22Rv1 (cell line): ENCODE results near the gene OSBPL2.

Source experiments
- H3K27ac ChIP-seq: fragments of 450-650 bp; 2 replicates; pipeline ENCODE4 v1.5.1; 2017
- ZFX ChIP-seq: fragments of 450-650 bp; IDR thresholded peaks from 2 replicates; pipeline ENCODE4 v1.6.1; 2017; ENCODE audit warnings: antibody characterized with exemption, borderline replicate concordance
- TF ChIP-seq, protein P1 (sequence below): fragments of 450-650 bp; IDR thresholded peaks from 2 replicates; pipeline ENCODE4 v1.5.1; 2017; ENCODE audit warnings: mild to moderate bottlenecking

Gene OSBPL2

DNA sequence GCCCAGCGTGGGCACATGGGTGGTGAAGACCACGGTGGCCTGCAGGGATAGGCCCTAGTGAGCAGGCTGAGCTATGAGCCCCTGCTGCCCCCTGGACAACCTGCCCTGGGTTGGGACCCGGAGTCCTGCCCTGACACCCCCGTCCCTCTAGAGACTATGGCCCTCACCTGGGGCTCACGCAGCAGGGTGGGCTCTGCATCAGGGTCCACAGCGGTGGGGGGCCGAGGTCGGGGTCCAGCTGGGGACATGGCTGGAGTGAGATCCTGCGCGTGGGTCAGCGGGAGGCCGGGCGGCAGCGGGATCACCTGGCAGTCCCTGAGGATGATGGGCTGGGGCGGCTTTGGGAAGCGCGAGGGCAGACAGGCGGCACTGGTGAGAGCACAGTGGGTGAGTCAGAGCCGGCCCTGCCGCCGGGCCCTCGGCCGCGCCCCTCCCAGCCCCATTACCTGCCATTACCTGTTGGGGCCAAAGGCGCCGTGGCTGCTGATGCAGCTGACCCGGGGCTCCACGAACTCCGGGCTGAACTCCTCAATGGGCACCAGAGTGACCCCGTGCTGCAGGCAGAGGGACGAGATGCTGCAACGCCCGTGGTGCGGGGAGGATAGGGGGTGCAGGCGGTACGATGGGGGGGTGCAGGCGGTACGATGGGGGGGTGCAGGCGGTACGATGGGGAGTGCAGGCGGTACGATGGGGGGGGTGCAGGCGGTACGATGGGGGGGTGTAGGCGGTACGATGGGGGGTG, 92.4 kb downstream of the OSBPL2 start:
- TF ChIP-seq, protein P1, sequence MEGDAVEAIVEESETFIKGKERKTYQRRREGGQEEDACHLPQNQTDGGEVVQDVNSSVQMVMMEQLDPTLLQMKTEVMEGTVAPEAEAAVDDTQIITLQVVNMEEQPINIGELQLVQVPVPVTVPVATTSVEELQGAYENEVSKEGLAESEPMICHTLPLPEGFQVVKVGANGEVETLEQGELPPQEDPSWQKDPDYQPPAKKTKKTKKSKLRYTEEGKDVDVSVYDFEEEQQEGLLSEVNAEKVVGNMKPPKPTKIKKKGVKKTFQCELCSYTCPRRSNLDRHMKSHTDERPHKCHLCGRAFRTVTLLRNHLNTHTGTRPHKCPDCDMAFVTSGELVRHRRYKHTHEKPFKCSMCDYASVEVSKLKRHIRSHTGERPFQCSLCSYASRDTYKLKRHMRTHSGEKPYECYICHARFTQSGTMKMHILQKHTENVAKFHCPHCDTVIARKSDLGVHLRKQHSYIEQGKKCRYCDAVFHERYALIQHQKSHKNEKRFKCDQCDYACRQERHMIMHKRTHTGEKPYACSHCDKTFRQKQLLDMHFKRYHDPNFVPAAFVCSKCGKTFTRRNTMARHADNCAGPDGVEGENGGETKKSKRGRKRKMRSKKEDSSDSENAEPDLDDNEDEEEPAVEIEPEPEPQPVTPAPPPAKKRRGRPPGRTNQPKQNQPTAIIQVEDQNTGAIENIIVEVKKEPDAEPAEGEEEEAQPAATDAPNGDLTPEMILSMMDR, result no peak
- no peak for TF ChIP-seq ZFX
- H3K27ac ChIP-seq, result no peak overlapping the region

DNA sequence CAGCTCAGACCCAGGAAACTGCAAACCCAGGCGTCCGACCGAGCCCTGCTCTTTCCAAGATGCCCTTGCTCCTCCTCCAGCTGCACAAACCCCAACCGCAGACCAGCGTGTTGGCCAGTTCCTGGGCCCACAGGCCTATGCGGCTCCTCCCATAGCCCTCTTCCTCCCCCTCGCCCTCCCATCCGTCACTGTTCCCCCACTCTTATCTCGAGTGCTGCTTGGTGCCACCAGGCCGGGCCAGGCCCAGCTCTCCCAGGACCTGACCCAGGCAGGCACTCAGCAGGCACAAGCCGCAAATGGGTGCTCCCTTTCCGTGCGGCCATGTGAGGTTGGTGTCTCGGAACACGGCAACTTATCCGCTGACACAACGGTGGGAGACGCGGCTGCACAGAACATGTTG, 93.0 kb downstream of the OSBPL2 start:
- TF ChIP-seq, protein P1, result no peak
- no peak for TF ChIP-seq ZFX
- no peak overlapping the region for H3K27ac ChIP-seq

DNA sequence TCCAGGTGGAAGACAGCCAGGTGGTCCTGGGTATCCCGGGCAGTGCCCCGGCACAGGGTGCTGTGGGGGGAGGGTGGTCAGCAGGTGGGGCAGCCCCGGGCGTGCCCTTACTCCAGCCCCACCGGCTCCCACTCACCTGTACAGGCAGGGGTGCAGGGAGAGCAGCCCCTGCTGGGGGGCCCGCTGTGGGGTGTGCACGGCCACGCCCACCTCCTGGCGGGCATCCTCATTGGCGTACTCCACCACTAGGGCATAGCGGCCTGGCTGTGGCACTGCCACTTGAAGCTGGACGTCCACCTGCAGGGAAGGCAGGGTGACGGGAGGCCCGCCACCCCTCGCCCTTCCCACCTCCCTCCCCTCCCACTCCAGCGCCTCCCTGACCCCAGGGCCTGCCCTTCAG, 94.1 kb downstream of the OSBPL2 start:
- H3K27ac ChIP-seq, result no peak overlapping the region
- TF ChIP-seq, protein P1, result no peak
- no peak for TF ChIP-seq ZFX

DNA sequence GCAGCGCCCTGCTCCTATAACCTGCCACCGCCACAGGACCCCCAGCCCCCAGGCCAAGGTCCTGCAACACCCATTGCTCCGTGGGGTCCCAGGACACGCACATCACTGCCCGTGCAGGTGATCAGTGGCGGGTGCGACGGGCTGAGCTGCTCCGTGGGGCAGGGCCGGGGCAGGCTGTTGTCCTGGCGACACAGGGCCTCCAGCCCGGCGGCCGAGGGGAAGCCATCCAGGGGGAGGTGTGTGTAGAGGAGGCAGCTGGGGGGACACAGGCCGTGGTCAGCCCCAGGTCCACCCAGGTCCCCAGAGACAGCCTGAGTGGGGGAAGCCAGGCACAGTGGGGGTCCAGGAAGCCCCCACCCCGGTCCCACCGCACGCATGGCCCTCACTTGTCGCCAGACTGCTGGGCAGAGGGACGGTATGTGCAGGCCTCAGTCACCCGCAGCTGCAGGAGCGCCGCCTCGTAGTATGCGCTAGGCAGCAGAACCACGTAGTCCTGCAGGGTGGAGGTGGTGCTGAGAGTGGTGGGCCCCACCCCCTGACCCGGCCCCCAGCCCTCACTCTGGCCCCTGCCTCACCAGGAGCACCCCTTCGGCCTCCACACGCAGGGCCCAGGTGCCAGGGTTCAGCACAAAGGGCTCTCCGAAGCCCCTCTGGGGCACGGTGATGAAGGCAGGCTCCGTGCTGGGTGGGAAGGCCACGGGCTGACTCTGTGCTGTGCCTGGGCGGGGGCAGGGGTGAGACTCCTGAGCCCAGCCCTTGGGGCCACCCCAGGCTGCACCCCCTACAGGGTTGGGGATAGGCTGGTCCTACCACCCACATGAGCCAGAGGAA, 94.9 kb downstream of the OSBPL2 start:
- TF ChIP-seq, protein P1, result no peak
- TF ChIP-seq ZFX, result no peak
- H3K27ac ChIP-seq, result no peak overlapping the region

DNA sequence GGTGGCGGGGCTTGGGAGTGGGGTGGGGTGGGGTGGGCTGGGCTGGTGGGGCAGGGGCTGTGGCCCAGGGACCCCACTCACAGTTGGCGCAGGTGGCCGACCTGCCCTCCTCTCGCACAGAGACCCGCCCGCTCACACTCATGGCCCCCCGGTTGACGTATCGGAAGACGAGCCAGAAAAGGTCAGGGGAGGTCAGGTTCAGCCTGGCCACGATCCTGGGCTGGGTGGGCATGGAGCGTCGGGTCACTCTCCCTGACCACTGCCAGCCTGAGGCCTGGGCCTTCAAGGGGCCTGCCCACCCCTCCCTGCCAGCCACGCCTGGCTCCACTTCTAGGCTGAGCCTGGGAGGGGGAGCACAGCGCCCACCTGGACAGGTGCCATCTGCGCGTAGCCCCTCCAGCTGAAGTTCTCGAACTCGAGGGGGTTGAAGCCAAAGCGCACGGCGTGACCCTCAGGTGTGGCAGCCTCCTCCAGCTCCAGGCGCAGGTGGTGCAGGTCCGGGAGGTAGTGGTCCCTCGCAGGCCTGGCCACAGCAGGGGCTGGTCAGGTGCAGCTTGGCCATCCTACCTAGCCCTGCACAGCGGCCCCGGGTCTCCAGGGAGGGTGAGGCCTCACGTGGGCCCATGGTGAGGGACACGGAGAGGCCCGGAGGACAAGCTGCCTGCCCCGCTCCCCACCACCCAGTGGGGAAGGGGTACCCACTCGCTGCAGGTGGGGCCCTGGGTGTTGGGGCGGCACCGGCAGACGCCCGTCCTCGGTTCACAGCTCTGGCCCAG, 95.7 kb downstream of the OSBPL2 start:
- no peak for TF ChIP-seq ZFX
- TF ChIP-seq, protein P1, result no peak
- H3K27ac ChIP-seq, result no peak overlapping the region

DNA sequence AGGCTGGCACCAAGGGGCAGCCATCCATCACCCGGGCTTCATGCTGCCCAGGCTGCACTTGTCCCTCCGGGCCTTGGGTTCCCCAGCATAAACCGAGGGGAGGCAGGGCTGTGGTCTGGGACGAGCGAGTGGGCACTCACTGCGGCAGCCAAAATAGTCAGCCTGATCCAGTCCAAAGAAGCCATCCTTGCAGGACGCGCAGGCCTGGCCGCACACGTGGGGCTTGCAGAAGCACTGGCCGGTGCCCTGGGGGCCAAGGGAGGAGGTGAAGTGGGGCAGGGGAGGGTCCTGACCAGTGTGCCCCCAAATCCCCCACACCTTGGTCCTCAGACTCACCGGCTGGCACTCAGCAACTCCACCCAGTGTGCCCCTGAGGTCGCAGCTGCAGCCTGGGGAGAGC, 96.6 kb downstream of the OSBPL2 start:
- H3K27ac ChIP-seq, result no peak overlapping the region

More for the DNA sequence above, 96.6 kb downstream of the OSBPL2 start:
- TF ChIP-seq, protein P1, result no peak
- TF ChIP-seq ZFX, result no peak
